ENCODE data around the gene ECE1. TPM values are rescaled to one million over a fixed set of nuclear protein-coding genes. Genes with fewer than 3 reads are reported as not detected.

Gene ECE1
- polyA plus RNA-seq, 3 donors, result 10.6 to 42.4 (median 23.3) TPM

GRCh38 chr1:21294266-21294989, 4.2 kb upstream of the ECE1 start:
- intact Hi-C loops (cut with micrococcal nuclease), result loop anchor here (2.0 kb wide), 4 partner anchors 30 to 40 kb away; no protein-coding TSS in a partner anchor
- WGBS (ENCODE audit: insufficient coverage), result 17% methylated on average over 7 of the region's 13 CpGs
- TF ChIP-seq, protein P1, sequence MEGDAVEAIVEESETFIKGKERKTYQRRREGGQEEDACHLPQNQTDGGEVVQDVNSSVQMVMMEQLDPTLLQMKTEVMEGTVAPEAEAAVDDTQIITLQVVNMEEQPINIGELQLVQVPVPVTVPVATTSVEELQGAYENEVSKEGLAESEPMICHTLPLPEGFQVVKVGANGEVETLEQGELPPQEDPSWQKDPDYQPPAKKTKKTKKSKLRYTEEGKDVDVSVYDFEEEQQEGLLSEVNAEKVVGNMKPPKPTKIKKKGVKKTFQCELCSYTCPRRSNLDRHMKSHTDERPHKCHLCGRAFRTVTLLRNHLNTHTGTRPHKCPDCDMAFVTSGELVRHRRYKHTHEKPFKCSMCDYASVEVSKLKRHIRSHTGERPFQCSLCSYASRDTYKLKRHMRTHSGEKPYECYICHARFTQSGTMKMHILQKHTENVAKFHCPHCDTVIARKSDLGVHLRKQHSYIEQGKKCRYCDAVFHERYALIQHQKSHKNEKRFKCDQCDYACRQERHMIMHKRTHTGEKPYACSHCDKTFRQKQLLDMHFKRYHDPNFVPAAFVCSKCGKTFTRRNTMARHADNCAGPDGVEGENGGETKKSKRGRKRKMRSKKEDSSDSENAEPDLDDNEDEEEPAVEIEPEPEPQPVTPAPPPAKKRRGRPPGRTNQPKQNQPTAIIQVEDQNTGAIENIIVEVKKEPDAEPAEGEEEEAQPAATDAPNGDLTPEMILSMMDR (IDR thresholded peaks at IDR 0.05), result no peak
- peaks cover 55 to 69% of the 10 kb centered on the region in 2 donors for H3K4me1 ChIP-seq (ENCODE audit: control insufficient read depth in 1 of 2, insufficient read depth in 2 of 2, low read length in 2 of 2)
- peaks cover 16 to 49% (median 48%) of the 10 kb centered on the region in 3 donors for H3K27me3 Mint-ChIP-seq (ENCODE audit: low read depth in 3 of 3)
- peaks cover 0 to 19% of the 10 kb centered on the region in 2 donors for H3K27me3 ChIP-seq (ENCODE audit: control insufficient read depth in 2 of 2, insufficient read depth in 2 of 2, low read length in 2 of 2)
- H3K4me3 ChIP-seq (replicated peaks in 1 of 3; ENCODE audit: low read depth in 2 of 3, low read length in 3 of 3), result peak overlapping the region in 1 of 3 experiments; percentile 39
- peak overlapping the region; percentile 65 for H3K4me2 ChIP-seq (replicated peaks; ENCODE audit: extremely low read depth, low read length, poor library complexity, severe bottlenecking)
- H3K27ac Mint-ChIP-seq, result peak overlapping the region; percentile 96 to 100 (median 99)
- peak; percentile 96 to 100 (median 97) for DNase-seq
- H3K4me3 Mint-ChIP-seq, result peak overlapping the region; percentile 74 to 85
- H3K79me2 ChIP-seq (ENCODE audit: insufficient read depth, low read length), result no peaks in the 10 kb centered on the region
- H3K9me3 Mint-ChIP-seq, result peaks cover 0 to 5% (median 0%) of the 10 kb centered on the region in 7 donors
- no peaks in the 10 kb centered on the region for H3K36me3 ChIP-seq (replicated peaks in 1 of 2; ENCODE audit: control insufficient read depth in 1 of 2, insufficient read depth in 2 of 2, low read length in 2 of 2)
- peak overlapping the region; percentile 93 to 99 for H3K27ac ChIP-seq (ENCODE audit: low read depth in 1 of 2, low read length in 2 of 2)
- H3K4me1 Mint-ChIP-seq, result peaks cover 69% of the 10 kb centered on the region
- peak overlapping the region; percentile 76 for H3K9ac ChIP-seq (ENCODE audit: insufficient read depth, low read length, poor library complexity, severe bottlenecking)
- H3K9me3 ChIP-seq (replicated peaks in 1 of 2; ENCODE audit: control insufficient read depth in 1 of 2, insufficient read depth in 1 of 2, low read length in 2 of 2), result no peaks in the 10 kb centered on the region
- no peak overlapping the region for H2AFZ ChIP-seq (ENCODE audit: insufficient read depth, low read depth, low read length, poor library complexity, severe bottlenecking)
- H4K20me1 ChIP-seq (ENCODE audit: insufficient read depth, low read length), result no peaks in the 10 kb centered on the region
- H3K36me3 Mint-ChIP-seq, result peaks cover 16 to 32% of the 10 kb centered on the region in 2 donors

DNA sequence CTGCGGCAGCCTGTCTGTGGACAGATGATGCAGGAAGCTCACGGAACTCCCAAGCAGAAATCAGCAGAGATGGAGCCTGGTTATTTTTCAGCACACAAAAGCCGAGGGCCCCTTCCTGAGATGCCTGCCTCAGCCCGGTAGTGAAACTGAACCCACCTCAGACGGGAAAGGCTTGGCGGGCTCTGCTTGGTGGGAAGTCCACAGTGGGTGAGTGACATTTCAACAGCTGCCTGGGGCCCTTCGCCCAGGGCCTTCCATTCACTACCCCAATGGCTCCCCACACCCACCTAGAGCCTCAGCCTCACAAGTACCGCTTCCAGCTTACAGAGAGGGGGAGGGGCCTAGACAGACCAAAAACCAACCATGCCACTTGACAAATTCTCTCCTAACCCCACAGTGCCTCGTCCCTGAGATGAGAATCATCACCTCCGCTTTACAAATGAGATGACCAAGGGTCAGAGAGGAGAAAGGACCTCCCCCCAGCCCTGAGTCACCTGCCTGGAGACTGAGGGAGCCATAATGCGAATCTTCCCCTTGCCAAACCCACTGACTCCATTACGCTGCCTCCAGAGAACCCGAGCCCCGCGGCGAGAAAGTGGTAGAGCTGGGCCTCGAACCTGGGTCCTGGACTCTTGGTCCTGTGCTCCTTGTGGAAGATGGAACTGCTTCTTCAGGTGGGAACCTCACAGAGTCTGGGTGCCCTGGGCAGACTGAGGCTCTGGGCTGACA, 3.4 kb upstream of the ECE1 start:
- intact Hi-C loops (cut with micrococcal nuclease), result loop anchor here (2.0 kb wide), 4 partner anchors 31 to 41 kb away; no protein-coding TSS in a partner anchor
- Histone ChIP-seq H4K20me1 (ENCODE audit: insufficient read depth, low read length) (peaks cover 7% of the 10 kb centered on the region), H3K4me3 (replicated peaks in 1 of 3; ENCODE audit: low read depth in 2 of 3, low read length in 3 of 3) (peak overlapping the region in 1 of 3 experiments; percentile 39), H3K9me3 (replicated peaks in 1 of 2; ENCODE audit: control insufficient read depth in 1 of 2, insufficient read depth in 1 of 2, low read length in 2 of 2) (no peaks in the 10 kb centered on the region), H3K27me3 (ENCODE audit: control insufficient read depth in 2 of 2, insufficient read depth in 2 of 2, low read length in 2 of 2) (peaks cover 0 to 25% of the 10 kb centered on the region in 2 donors), H3K9ac (ENCODE audit: insufficient read depth, low read length, poor library complexity, severe bottlenecking) (peak overlapping the region; percentile 76), H3K79me2 (ENCODE audit: insufficient read depth, low read length) (no peaks in the 10 kb centered on the region), H3K27ac (ENCODE audit: low read depth in 1 of 2, low read length in 2 of 2) (peak overlapping the region; percentile 93 to 99), H3K4me1 (ENCODE audit: control insufficient read depth in 1 of 2, insufficient read depth in 2 of 2, low read length in 2 of 2) (peaks cover 58 to 69% of the 10 kb centered on the region in 2 donors), H3K4me2 (replicated peaks; ENCODE audit: extremely low read depth, low read length, poor library complexity, severe bottlenecking) (peak overlapping the region; percentile 65), H2AFZ (ENCODE audit: insufficient read depth, low read depth, low read length, poor library complexity, severe bottlenecking) (no peak overlapping the region), H3K36me3 (replicated peaks in 1 of 2; ENCODE audit: control insufficient read depth in 1 of 2, insufficient read depth in 2 of 2, low read length in 2 of 2) (no peaks in the 10 kb centered on the region)
- peak overlapping the region; percentile 96 to 100 (median 99) for H3K27ac Mint-ChIP-seq
- DNase-seq, result peak in 2 of 3 donors; percentile 25 to 56
- peaks cover 69% of the 10 kb centered on the region for H3K4me1 Mint-ChIP-seq
- WGBS (ENCODE audit: insufficient coverage), result 52% methylated on average over 12 of the region's 17 CpGs
- peaks cover 0 to 8% (median 0%) of the 10 kb centered on the region in 7 donors for H3K9me3 Mint-ChIP-seq
- H3K4me3 Mint-ChIP-seq, result peak overlapping the region; percentile 74 to 85
- H3K36me3 Mint-ChIP-seq, result peaks cover 16 to 36% of the 10 kb centered on the region in 2 donors
- TF ChIP-seq, protein P1 (IDR thresholded peaks at IDR 0.05), result no peak
- H3K27me3 Mint-ChIP-seq (ENCODE audit: low read depth in 3 of 3), result peaks cover 14 to 50% (median 48%) of the 10 kb centered on the region in 3 donors
